Body of pancreas (tissue), 4 donors: ENCODE data around the gene YEATS2.

Source experiments
- POLR2A ChIP-seq, 3 donors: fragments of 450-650 bp; IDR thresholded peaks; one replicate each; pipeline ENCODE4 v1.6.1; 2016; ENCODE audit warnings: antibody characterized with exemption in 3 of 3, mild to moderate bottlenecking in 2 of 3
- TF ChIP-seq, protein P1 (sequence below), 7 experiments: fragments of 450-650 bp in 4 of 7; fragments of 200-600 bp in 3 of 7; sonication (generic) in 3 of 7; IDR thresholded peaks; one replicate each; pipeline ENCODE4 v1.5.1; 2016 to 2019; ENCODE audit warnings: antibody characterized with exemption in 7 of 7

DNA sequence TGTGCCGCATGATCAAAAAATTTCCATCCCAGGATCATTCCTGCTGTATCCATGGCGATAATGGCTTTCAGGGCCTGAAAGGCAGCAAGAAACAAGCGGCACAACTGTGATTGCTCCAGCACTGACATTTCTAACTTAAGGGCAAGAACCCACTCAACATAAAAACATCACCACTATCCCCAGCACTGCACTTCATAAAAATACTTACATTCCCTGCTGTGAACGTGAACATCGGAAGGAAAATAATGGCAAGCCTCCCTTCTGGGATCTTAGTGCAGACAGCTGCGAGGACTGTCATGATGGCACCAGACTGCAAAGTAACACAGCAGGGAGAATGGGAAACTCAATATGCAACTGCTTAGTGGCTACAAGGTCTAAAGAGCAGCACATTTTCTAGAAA, 135.9 kb downstream of the YEATS2 start:
- no peak for TF ChIP-seq POLR2A (IDR thresholded peaks at IDR 0.05)
- TF ChIP-seq, protein P1, sequence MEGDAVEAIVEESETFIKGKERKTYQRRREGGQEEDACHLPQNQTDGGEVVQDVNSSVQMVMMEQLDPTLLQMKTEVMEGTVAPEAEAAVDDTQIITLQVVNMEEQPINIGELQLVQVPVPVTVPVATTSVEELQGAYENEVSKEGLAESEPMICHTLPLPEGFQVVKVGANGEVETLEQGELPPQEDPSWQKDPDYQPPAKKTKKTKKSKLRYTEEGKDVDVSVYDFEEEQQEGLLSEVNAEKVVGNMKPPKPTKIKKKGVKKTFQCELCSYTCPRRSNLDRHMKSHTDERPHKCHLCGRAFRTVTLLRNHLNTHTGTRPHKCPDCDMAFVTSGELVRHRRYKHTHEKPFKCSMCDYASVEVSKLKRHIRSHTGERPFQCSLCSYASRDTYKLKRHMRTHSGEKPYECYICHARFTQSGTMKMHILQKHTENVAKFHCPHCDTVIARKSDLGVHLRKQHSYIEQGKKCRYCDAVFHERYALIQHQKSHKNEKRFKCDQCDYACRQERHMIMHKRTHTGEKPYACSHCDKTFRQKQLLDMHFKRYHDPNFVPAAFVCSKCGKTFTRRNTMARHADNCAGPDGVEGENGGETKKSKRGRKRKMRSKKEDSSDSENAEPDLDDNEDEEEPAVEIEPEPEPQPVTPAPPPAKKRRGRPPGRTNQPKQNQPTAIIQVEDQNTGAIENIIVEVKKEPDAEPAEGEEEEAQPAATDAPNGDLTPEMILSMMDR (IDR thresholded peaks at IDR 0.05) = no peak
